Large intestine (tissue), 3 donors: ENCODE measurements around the gene ADAM22. TPM values are rescaled to one million over a fixed set of nuclear protein-coding genes. Genes with fewer than 3 reads are reported as not detected.

Experiments used
- DNase-seq, 2 donors: peaks; one replicate each; pipeline versions ENCODE4 v3.0.0 to v3.0.0-alpha.2; 2013
- H3K27ac ChIP-seq: one replicate; pipeline ENCODE4 v1.5.1; 2013; ENCODE audit warnings: low read length
- H3K27me3 ChIP-seq: 2 replicates; pipeline ENCODE4 v1.6.1; 2013; ENCODE audit warnings: low read length; ENCODE audit not compliant: control insufficient read depth, insufficient read depth
- H3K36me3 ChIP-seq: 2 replicates; pipeline ENCODE4 v1.6.1; 2013; ENCODE audit warnings: low read length; ENCODE audit not compliant: control insufficient read depth, insufficient read depth
- H3K4me1 ChIP-seq: one replicate; pipeline ENCODE4 v1.6.1; 2013; ENCODE audit warnings: low read length; ENCODE audit not compliant: control insufficient read depth, insufficient read depth
- H3K4me3 ChIP-seq: one replicate; pipeline ENCODE4 v1.5.1; 2013; ENCODE audit warnings: low read length
- H3K9me3 ChIP-seq: one replicate; pipeline ENCODE4 v1.6.1; 2013; ENCODE audit warnings: mild to moderate bottlenecking, low read depth, low read length, moderate library complexity; ENCODE audit not compliant: control insufficient read depth
- WGBS: methylation state at CpG from one replicate; pipeline ENCODE4 v1.1.5; 2013; ENCODE audit warnings: low lambda C conversion rate; ENCODE audit not compliant: insufficient coverage; 5-methylcytosine and 5-hydroxymethylcytosine counted together
- polyA plus RNA-seq: library from polyadenylated mRNA; unstranded; fragments of 120-200 nt; gene quantifications from one replicate; pipeline ENCODE4 v1.2.1, GENCODE V29; 2013

ADAM22 gene
- polyA plus RNA-seq, 1 donor: 5.9 TPM

- no peak overlapping the region for H3K4me3 ChIP-seq
- WGBS: no CpG with 5 or more reads among the region's 2 CpGs
- H3K4me1 ChIP-seq: no peaks in the 10 kb centered on the region
- no peak for DNase-seq
- no peaks in the 10 kb centered on the region for H3K36me3 ChIP-seq
- no peaks in the 10 kb centered on the region for H3K9me3 ChIP-seq
- no peaks in the 10 kb centered on the region for H3K27me3 ChIP-seq
- H3K27ac ChIP-seq: no peak overlapping the region
These were observed 187.3 kb downstream of the ADAM22 start for GRCh38 chr7:88121335-88121734.

- Histone ChIP-seq H3K36me3 (no peaks in the 10 kb centered on the region), H3K4me1 (peaks cover 4% of the 10 kb centered on the region), H3K27me3 (no peaks in the 10 kb centered on the region), H3K9me3 (no peaks in the 10 kb centered on the region), H3K27ac (peak overlapping the region; percentile 9), H3K4me3 (no peak overlapping the region)
- DNase-seq: peak in 1 of 2 donors; percentile 57
- WGBS: 0% methylated on average over 1 of the region's 7 CpGs
These were observed 193.7 kb downstream of the ADAM22 start for GRCh38 chr7:88127637-88128290.

- no peak overlapping the region for H3K27ac ChIP-seq
- H3K36me3 ChIP-seq: no peaks in the 10 kb centered on the region
- no peaks in the 10 kb centered on the region for H3K27me3 ChIP-seq
- WGBS: no CpG with 5 or more reads among the region's 4 CpGs
- H3K4me1 ChIP-seq: peaks cover 4% of the 10 kb centered on the region
- H3K9me3 ChIP-seq: no peaks in the 10 kb centered on the region
- DNase-seq: no peak
- no peak overlapping the region for H3K4me3 ChIP-seq
These were observed 198.7 kb downstream of the ADAM22 start for GRCh38 chr7:88132725-88133124.

- no peaks in the 10 kb centered on the region for H3K9me3 ChIP-seq
- no peaks in the 10 kb centered on the region for H3K27me3 ChIP-seq
- peaks cover 11% of the 10 kb centered on the region for H3K4me1 ChIP-seq
- WGBS: no CpG with 5 or more reads among the region's 2 CpGs
- peak overlapping the region; percentile 44 for H3K27ac ChIP-seq
- no peaks in the 10 kb centered on the region for H3K36me3 ChIP-seq
- peak; percentile 72 to 83 for DNase-seq
- no peak overlapping the region for H3K4me3 ChIP-seq
These were observed 206.9 kb downstream of the ADAM22 start for GRCh38 chr7:88140947-88141346.

DNA sequence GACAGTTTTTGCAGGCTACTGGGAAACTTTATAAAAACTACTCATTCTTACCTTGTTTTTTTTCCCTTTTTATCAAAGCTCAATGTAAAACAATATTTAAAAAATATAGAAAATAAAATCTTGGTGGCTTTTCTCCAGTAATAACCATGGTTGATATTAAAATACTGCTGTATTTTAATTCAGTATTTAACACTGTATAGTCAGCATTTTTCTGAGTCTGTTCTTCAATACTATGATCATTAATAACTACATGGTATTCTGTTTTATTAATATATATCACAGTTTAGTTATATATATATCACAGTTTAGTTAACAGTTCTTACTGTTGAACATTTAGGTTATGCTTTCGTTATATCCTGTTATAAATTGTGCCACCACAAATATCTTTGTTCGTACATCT, 207.4 kb downstream of the ADAM22 start:
- peak overlapping the region; percentile 44 for H3K27ac ChIP-seq
- WGBS: 83% methylated on average over 2 of the region's 2 CpGs

GRCh38 chr7:88141953-88142352, 207.9 kb downstream of the ADAM22 start:
- H3K4me1 ChIP-seq: peaks cover 11% of the 10 kb centered on the region
- H3K36me3 ChIP-seq: no peaks in the 10 kb centered on the region
- WGBS: 83% methylated on average over 1 of the region's 1 CpG
- no peak overlapping the region for H3K27ac ChIP-seq
- no peak for DNase-seq
- no peaks in the 10 kb centered on the region for H3K9me3 ChIP-seq
- no peak overlapping the region for H3K4me3 ChIP-seq
- no peaks in the 10 kb centered on the region for H3K27me3 ChIP-seq

More for the DNA sequence above, 207.4 kb downstream of the ADAM22 start:
- Histone ChIP-seq H3K27me3 (no peaks in the 10 kb centered on the region), H3K4me3 (no peak overlapping the region), H3K9me3 (no peaks in the 10 kb centered on the region), H3K4me1 (peaks cover 11% of the 10 kb centered on the region), H3K36me3 (no peaks in the 10 kb centered on the region)
- no peak for DNase-seq

DNA sequence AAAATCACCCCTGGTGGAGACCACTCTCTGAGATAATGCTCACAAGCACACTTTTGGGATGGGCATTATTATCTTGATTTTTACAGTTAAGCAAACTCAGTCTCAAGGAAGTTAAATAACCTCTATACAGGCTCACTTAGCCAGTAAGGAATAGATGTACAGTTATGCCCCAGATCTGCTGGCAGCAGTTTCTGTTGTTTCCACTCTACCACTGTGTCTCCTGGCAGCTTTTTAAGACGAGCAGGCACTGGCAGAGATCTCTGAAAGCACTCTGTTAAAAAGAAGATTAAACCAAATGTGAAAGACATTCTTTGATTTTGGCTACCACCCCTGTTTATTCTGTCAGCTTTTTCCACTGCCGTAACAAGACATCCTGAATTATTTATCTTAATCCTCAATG, 212.6 kb downstream of the ADAM22 start:
- no peak overlapping the region for H3K27ac ChIP-seq
- H3K4me3 ChIP-seq: no peak overlapping the region
- no peaks in the 10 kb centered on the region for H3K36me3 ChIP-seq
- peaks cover 3% of the 10 kb centered on the region for H3K4me1 ChIP-seq
- no peaks in the 10 kb centered on the region for H3K9me3 ChIP-seq
- WGBS: no CpG with 5 or more reads among the region's 2 CpGs
- H3K27me3 ChIP-seq: no peaks in the 10 kb centered on the region
- DNase-seq: no peak

GRCh38 chr7:88147341-88147740, 213.3 kb downstream of the ADAM22 start:
- Histone ChIP-seq H3K27ac (no peak overlapping the region), H3K4me3 (no peak overlapping the region), H3K4me1 (peaks cover 3% of the 10 kb centered on the region), H3K36me3 (no peaks in the 10 kb centered on the region), H3K9me3 (no peaks in the 10 kb centered on the region), H3K27me3 (no peaks in the 10 kb centered on the region)
- no peak for DNase-seq

DNA sequence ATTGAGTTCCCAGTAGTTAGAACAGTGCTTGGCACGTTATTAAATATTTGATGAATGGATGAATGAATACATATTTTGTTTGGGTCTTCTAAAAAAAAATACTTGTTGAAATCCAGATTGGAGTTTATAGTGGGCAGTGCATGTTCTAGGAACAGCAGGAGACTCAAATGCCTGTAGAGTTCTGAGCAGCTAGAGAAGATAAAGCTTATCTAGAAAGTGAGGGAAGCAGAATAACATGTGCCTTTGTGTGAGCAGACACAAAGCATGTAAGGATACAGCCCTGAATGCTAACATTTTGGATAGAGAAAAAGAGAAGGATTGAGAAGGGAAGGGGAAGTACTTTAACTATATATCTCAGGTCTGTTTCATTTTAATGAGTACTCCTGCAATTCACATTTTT, 213.9 kb downstream of the ADAM22 start:
- Histone ChIP-seq H3K27ac (no peak overlapping the region), H3K36me3 (no peaks in the 10 kb centered on the region), H3K4me3 (no peak overlapping the region), H3K27me3 (no peaks in the 10 kb centered on the region), H3K9me3 (no peaks in the 10 kb centered on the region), H3K4me1 (peaks cover 3% of the 10 kb centered on the region)
- DNase-seq: no peak
- WGBS: no CpG with 5 or more reads among the region's 1 CpG

GRCh38 chr7:88150033-88150432, 216.0 kb downstream of the ADAM22 start:
- Histone ChIP-seq H3K4me3 (no peak overlapping the region), H3K27me3 (no peaks in the 10 kb centered on the region), H3K27ac (no peak overlapping the region), H3K4me1 (no peaks in the 10 kb centered on the region), H3K9me3 (no peaks in the 10 kb centered on the region), H3K36me3 (no peaks in the 10 kb centered on the region)
- peak in 1 of 2 donors; percentile 23 for DNase-seq
- 93% methylated on average over 2 of the region's 4 CpGs for WGBS

GRCh38 chr7:88151119-88151790, 217.2 kb downstream of the ADAM22 start:
- no peaks in the 10 kb centered on the region for H3K27me3 ChIP-seq
- H3K27ac ChIP-seq: no peak overlapping the region
- no CpG with 5 or more reads among the region's 7 CpGs for WGBS

More at GRCh38 chr7:88151119-88151790, 217.2 kb downstream of the ADAM22 start:
- Histone ChIP-seq H3K4me3 (no peak overlapping the region), H3K9me3 (no peaks in the 10 kb centered on the region), H3K36me3 (no peaks in the 10 kb centered on the region), H3K4me1 (no peaks in the 10 kb centered on the region)
- no peak for DNase-seq
